Colonic mucosa (tissue), 4 donors: ENCODE results near the gene SOX8. TPM values are rescaled to one million over a fixed set of nuclear protein-coding genes. Genes with fewer than 3 reads are reported as not detected.

Experiments
- DNase-seq: peaks from one replicate; pipeline ENCODE4 v3.0.0-alpha.2; 2020
- H3K27ac ChIP-seq: fragments of 200-600 bp; one replicate; pipeline ENCODE4 v1.8.0; 2021
- H3K27me3 ChIP-seq: fragments of 200-600 bp; one replicate; pipeline ENCODE4 v1.8.0; 2021
- H3K36me3 ChIP-seq: fragments of 200-600 bp; one replicate; pipeline ENCODE4 v1.8.0; 2021
- H3K4me1 ChIP-seq: fragments of 200-600 bp; one replicate; pipeline ENCODE4 v1.8.0; 2021; ENCODE audit warnings: mild to moderate bottlenecking
- H3K4me3 ChIP-seq: fragments of 200-600 bp; one replicate; pipeline ENCODE4 v1.8.0; 2021
- H3K9ac ChIP-seq, 2 donors: one replicate each; pipeline ENCODE4 v1.7.0; 2013; ENCODE audit warnings: control low read depth in 2 of 2, low read depth in 2 of 2, low read length in 2 of 2
- H3K9me3 ChIP-seq: fragments of 200-600 bp; one replicate; pipeline ENCODE4 v1.8.0; 2021
- CTCF ChIP-seq: fragments of 200-600 bp; IDR thresholded peaks from one replicate; pipeline ENCODE4 v1.8.0; 2022; ENCODE audit warnings: antibody characterized with exemption, mild to moderate bottlenecking
- intact Hi-C: fragments of 100-400 bp; cut with DNase I; formaldehyde crosslinking; loops from one replicate; pipeline ENCODE4 v1.14.1; 2022
- total RNA-seq, 2 donors: library from RNA; stranded (reverse); fragmentation: NEBNext Ultra II Directional in 1 of 2; extraction: Animal tissue kit (Norgen Biotek cat#: 25700) in 1 of 2; gene quantifications; one replicate each; pipeline ENCODE4 v1.2.1, GENCODE V29; 2021
- donor health status: healthy.
- donor health status: DM: no; HTN: no; CAD: no.
- donor health status: DM: no; HTN: no; CAD: no.

SOX8 gene
- under 1 TPM; 0.20 to 0.61 TPM for total RNA-seq

GRCh38 chr16:981695-982144, at the start of gene SOX8:
SOX8 (plus strand) TSS chr16:981770; CDS start chr16:981923, 153 bp downstream.
- Histone ChIP-seq H3K36me3 (no peaks in the 10 kb centered on the region), H3K9ac (peak within 1 kb of the TSS in 1 of 2 donors; percentile 35), H3K4me3 (peak within 1 kb of the TSS; percentile 39), H3K27ac (no peak within 1 kb of the TSS), H3K4me1 (no peaks in the 10 kb centered on the region), H3K9me3 (no peaks in the 10 kb centered on the region), H3K27me3 (peaks cover 34% of the 10 kb centered on the region)
- TF ChIP-seq CTCF, result no peak
- DNase-seq, result no peak
- intact Hi-C loops, result no loop called here

- intact Hi-C loops, result no loop called here
- no peaks in the 10 kb centered on the region for H3K9me3 ChIP-seq
- H3K27me3 ChIP-seq, result no peaks in the 10 kb centered on the region
- no peaks in the 10 kb centered on the region for H3K36me3 ChIP-seq
- no peak for DNase-seq
- no peak overlapping the region for H3K4me3 ChIP-seq
- TF ChIP-seq CTCF, result no peak
- no peak overlapping the region for H3K9ac ChIP-seq
- H3K4me1 ChIP-seq, result no peaks in the 10 kb centered on the region
- no peak overlapping the region for H3K27ac ChIP-seq
Observed at GRCh38 chr16:932831-933330, 48.7 kb upstream of the SOX8 start.

GRCh38 chr16:933581-933980, 48.0 kb upstream of the SOX8 start:
- DNase-seq, result no peak
- Histone ChIP-seq H3K4me3 (no peak overlapping the region), H3K36me3 (no peaks in the 10 kb centered on the region), H3K4me1 (no peaks in the 10 kb centered on the region), H3K9ac (no peak overlapping the region), H3K9me3 (no peaks in the 10 kb centered on the region), H3K27ac (no peak overlapping the region), H3K27me3 (no peaks in the 10 kb centered on the region)
- intact Hi-C loops, result no loop called here
- TF ChIP-seq CTCF, result no peak

GRCh38 chr16:934178-934577, 47.4 kb upstream of the SOX8 start:
- no peaks in the 10 kb centered on the region for H3K9me3 ChIP-seq
- intact Hi-C loops, result no loop called here
- H3K36me3 ChIP-seq, result no peaks in the 10 kb centered on the region
- H3K4me3 ChIP-seq, result no peak overlapping the region
- H3K27ac ChIP-seq, result no peak overlapping the region
- no peaks in the 10 kb centered on the region for H3K4me1 ChIP-seq
- no peaks in the 10 kb centered on the region for H3K27me3 ChIP-seq
- DNase-seq, result no peak
- H3K9ac ChIP-seq, result no peak overlapping the region
- no peak for TF ChIP-seq CTCF

- intact Hi-C loops, result no loop called here
- Histone ChIP-seq H3K36me3 (no peaks in the 10 kb centered on the region), H3K4me1 (no peaks in the 10 kb centered on the region), H3K4me3 (no peak overlapping the region), H3K9me3 (no peaks in the 10 kb centered on the region), H3K9ac (no peak overlapping the region), H3K27ac (no peak overlapping the region), H3K27me3 (no peaks in the 10 kb centered on the region)
- TF ChIP-seq CTCF, result no peak
- DNase-seq, result no peak
Observed at GRCh38 chr16:935684-936083, 45.9 kb upstream of the SOX8 start.
